ENCODE results near the gene RABGAP1L. TPM values are rescaled to one million over a fixed set of nuclear protein-coding genes. Genes with fewer than 3 reads are reported as not detected.

Gene RABGAP1L
- total and polyA plus RNA-seq, 2 donors from 2014 or later: 16.2 to 48.5 TPM

GRCh38 chr1:174206148-174206836 lies 47.0 kb downstream of the RABGAP1L start:
- Histone ChIP-seq H3K4me1 (ENCODE audit: control insufficient read depth in 2 of 3, insufficient read depth in 2 of 3, low read depth in 1 of 3, low read length in 3 of 3) (no peaks in the 10 kb centered on the region), H3K36me3 (ENCODE audit: control insufficient read depth in 2 of 3, insufficient read depth in 3 of 3, low read length in 3 of 3) (no peaks in the 10 kb centered on the region), H3K4me3 (ENCODE audit: low read length in 3 of 3) (no peak overlapping the region), H3K27ac (ENCODE audit: low read depth in 2 of 2, low read length in 2 of 2) (no peak overlapping the region), H3K27me3 (ENCODE audit: control insufficient read depth, insufficient read depth, low read length) (no peaks in the 10 kb centered on the region), H3K9ac (ENCODE audit: low read length in 3 of 3) (no peak overlapping the region), H3K9me3 (ENCODE audit: control insufficient read depth in 2 of 3, insufficient read depth in 1 of 3, low read length in 3 of 3) (peaks cover 0 to 7% (median 0%) of the 10 kb centered on the region in 3 donors)
- DNase-seq (no peak), FAIRE-seq (no peak)
- no peak for TF ChIP-seq CTCF (IDR thresholded peaks at IDR 0.05; ENCODE audit: borderline replicate concordance, extremely low read depth, insufficient read depth)
- intact Hi-C loops (cut with DNase I): no loop called here

GRCh38 chr1:174209347-174210187 lies 50.2 kb downstream of the RABGAP1L start:
- Histone ChIP-seq H3K27me3 (ENCODE audit: control insufficient read depth, insufficient read depth, low read length) (no peaks in the 10 kb centered on the region), H3K4me1 (ENCODE audit: control insufficient read depth in 2 of 3, insufficient read depth in 2 of 3, low read depth in 1 of 3, low read length in 3 of 3) (no peaks in the 10 kb centered on the region), H3K4me3 (ENCODE audit: low read length in 3 of 3) (no peak overlapping the region), H3K9ac (ENCODE audit: low read length in 3 of 3) (no peak overlapping the region), H3K27ac (ENCODE audit: low read depth in 2 of 2, low read length in 2 of 2) (no peak overlapping the region), H3K9me3 (ENCODE audit: control insufficient read depth in 2 of 3, insufficient read depth in 1 of 3, low read length in 3 of 3) (no peaks in the 10 kb centered on the region), H3K36me3 (ENCODE audit: control insufficient read depth in 2 of 3, insufficient read depth in 3 of 3, low read length in 3 of 3) (no peaks in the 10 kb centered on the region)
- DNase-seq (no peak), FAIRE-seq (no peak)
- no peak for TF ChIP-seq CTCF (IDR thresholded peaks at IDR 0.05; ENCODE audit: borderline replicate concordance, extremely low read depth, insufficient read depth)
- intact Hi-C loops (cut with DNase I): no loop called here

GRCh38 chr1:174211486-174211885 lies 52.2 kb downstream of the RABGAP1L start:
- H3K4me1 ChIP-seq (ENCODE audit: control insufficient read depth in 2 of 3, insufficient read depth in 2 of 3, low read depth in 1 of 3, low read length in 3 of 3): no peaks in the 10 kb centered on the region
- FAIRE-seq: no peak
- H3K36me3 ChIP-seq (ENCODE audit: control insufficient read depth in 2 of 3, insufficient read depth in 3 of 3, low read length in 3 of 3): no peaks in the 10 kb centered on the region
- no peak for TF ChIP-seq CTCF (IDR thresholded peaks at IDR 0.05; ENCODE audit: borderline replicate concordance, extremely low read depth, insufficient read depth)
- intact Hi-C loops (cut with DNase I): no loop called here
- H3K9me3 ChIP-seq (ENCODE audit: control insufficient read depth in 2 of 3, insufficient read depth in 1 of 3, low read length in 3 of 3): no peaks in the 10 kb centered on the region
- H3K9ac ChIP-seq (ENCODE audit: low read length in 3 of 3): no peak overlapping the region
- no peak for DNase-seq
- H3K27me3 ChIP-seq (ENCODE audit: control insufficient read depth, insufficient read depth, low read length): no peaks in the 10 kb centered on the region
- H3K27ac ChIP-seq (ENCODE audit: low read depth in 2 of 2, low read length in 2 of 2): no peak overlapping the region
- no peak overlapping the region for H3K4me3 ChIP-seq (ENCODE audit: low read length in 3 of 3)
